HG03354 (cell line): Measurements from ENCODE around the gene NTN4.
"Not testable (repeated sequence)": the region's sequence is repeated elsewhere in the genome, so short reads cannot be mapped to it uniquely, and the experiment has no call there.

Source experiments
- ATAC-seq: cut with Tn5 transposase; IDR thresholded peaks from one replicate; pipeline ENCODE4 v1.9.1; 2021; ENCODE audit warnings: mild to moderate bottlenecking; ENCODE audit not compliant: unreplicated experiment, poor library complexity, severe bottlenecking

Gene NTN4

GRCh38 chr12:95674631-95675030 lies 115.9 kb downstream of the NTN4 start:
- no peak for ATAC-seq

- ATAC-seq: no peak
Measured at GRCh38 chr12:95674163-95674562, 116.4 kb downstream of the NTN4 start.

GRCh38 chr12:95673576-95673975 lies 117.0 kb downstream of the NTN4 start:
- no peak for ATAC-seq

DNA sequence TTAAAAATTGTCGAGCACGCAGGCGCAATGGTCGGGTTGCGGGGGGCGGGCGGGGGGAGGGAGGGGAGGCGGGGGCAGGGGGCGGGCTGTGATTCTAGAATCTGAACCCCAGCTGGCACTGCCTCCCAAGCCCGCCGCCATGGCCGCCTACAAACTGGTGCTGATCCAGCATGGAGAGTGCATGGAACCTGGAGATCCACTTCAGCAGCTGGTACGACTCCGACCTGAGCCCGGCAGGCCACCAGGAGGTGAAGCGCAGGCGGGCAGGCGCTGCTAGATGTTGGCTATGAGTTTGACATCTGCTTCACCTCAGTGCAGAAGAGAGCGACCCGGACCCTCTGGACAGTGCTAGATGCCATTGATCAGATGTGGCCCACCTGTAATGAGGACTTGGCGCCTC lies 118.4 kb downstream of the NTN4 start:
- ATAC-seq: no peak

DNA sequence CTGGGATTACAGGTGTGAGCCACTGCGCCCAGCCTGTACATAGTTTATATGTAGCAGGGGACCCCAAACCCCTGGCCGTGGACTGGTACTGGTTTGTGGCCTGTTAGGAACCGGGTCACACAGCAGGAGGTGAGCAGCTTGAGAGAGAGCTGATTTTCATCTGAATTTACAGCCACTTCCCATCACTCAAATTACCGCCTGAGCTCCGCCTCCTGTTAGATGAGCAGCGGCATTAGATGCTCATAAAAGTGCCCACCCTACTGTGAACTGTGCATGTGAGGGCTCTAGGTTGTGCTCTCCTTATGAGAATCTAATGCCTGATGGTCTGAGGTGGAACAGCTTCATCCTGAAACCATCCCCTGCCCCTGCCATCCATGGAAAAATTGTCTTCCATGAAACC lies 119.3 kb downstream of the NTN4 start:
- no peak for ATAC-seq

DNA sequence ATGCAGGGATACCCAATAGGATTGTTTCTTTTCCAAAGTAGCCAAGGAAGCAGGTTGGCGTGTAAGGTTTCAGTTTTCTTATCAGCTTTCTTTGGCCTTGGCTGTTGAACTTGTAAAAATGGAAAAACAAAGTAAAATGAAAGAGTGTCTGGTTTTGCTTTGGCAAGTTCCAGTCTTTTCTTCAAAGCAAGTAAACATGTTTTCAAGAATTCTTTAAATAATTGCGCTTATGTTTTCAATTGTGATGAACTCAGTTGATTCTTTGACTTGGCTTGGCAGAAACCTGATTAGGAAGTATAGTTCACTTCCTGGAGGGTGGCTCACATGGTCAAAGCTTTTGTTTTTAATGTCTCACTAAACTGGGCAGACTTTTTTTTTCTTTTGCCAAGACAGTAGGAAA lies 127.0 kb downstream of the NTN4 start:
- ATAC-seq: no peak

- no peak for ATAC-seq
Measured at GRCh38 chr12:95661360-95661759, 129.2 kb downstream of the NTN4 start.

DNA sequence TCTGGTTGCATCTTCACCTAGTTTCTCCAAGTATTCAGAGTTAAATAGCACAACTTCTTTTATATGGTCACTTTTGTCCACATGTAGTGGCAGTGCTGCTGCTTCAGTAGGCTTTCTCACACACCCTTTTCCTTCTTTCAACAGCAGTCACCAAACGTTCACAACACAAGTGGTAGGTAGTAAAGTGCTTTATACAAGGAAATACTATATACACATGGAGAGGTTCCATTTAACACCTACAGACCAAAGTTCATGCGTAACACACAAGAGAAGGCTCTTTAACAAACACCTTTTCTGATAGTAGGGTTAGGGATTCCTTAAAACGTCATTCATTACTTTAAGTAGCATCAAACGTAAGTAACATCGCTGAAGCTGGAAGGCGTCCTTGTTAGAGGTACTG lies 132.2 kb downstream of the NTN4 start:
- ATAC-seq: no peak

- ATAC-seq: not testable (repeated sequence)
Measured at GRCh38 chr12:95654665-95655064, 135.9 kb downstream of the NTN4 start.

DNA sequence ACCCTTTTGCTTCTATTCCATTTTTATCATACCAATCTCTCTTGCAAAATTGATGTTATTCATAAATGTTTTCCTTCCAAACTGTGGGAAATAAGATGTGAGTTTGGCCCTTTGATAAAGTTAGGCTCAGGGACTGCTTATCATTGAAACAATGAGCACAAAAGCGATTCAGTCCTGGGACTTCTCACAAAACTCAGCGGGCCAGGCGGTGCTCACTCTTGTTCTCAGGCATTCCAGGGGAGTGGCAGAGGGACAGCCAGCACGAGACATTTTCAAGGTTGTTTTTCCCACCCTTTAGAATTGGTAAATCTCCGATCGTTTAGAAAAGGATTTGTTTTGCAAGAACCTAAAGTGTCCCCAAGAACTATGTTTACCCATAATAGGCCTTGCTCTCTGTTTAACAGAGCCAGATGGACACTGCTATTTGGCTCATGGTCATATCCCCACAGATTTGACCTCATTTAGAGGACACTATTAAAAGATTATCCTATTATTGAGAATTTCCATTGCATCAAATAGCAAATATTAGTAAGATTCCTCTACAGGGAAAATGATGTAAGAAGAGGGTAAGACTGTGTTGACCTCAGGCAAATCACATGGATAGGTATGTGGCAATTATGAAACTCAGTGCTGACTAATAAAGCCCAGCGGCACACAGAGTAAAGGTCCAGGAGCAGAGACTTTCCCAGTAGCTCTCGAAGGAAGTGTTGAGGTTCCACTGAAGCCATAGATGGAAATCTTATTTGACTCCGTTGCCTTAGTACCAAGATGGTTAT lies 136.6 kb downstream of the NTN4 start:
- no peak for ATAC-seq

GRCh38 chr12:95651681-95652080 lies 138.9 kb downstream of the NTN4 start:
- no peak for ATAC-seq

- no peak for ATAC-seq
Measured at GRCh38 chr12:95648990-95649791, 141.4 kb downstream of the NTN4 start.

DNA sequence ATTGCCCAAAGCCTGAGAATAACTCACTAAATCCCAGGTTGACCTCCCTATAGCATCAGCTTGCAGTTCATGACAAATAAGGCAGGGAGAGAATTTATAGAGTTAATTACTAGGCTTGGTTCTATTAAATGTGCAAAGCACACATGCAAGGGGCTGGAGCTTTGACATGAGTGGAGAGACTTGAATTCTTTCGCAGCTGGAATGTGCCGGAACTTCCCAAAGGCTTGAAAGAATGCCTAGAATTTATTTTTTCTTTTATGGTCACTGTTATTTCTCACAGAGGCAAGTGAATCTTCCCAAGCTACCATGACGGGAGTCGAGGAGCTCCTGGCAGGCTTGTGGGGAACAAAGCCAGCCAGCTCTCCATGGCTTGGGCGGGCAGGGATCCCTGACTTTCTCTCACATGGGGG lies 143.8 kb downstream of the NTN4 start:
- ATAC-seq: no peak

DNA sequence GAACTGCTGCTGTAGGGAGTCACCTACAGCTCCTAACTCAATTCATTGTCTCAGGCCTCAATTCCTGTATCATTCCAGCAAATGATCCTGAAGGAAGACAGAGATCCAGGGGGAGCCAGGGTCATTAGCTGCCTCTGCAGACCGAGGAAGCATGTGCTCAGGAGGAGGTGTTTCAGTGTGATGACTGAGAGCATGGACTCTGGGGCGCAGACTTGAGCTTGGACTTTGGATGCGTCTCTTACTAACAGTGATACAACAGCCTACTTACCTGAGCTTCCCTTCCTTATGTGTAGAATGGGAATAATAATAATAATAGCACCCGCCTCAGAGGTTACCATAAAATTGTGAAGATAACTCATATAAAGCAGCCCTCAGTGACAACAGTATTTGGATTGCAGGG lies 147.3 kb downstream of the NTN4 start:
- ATAC-seq: no peak

DNA sequence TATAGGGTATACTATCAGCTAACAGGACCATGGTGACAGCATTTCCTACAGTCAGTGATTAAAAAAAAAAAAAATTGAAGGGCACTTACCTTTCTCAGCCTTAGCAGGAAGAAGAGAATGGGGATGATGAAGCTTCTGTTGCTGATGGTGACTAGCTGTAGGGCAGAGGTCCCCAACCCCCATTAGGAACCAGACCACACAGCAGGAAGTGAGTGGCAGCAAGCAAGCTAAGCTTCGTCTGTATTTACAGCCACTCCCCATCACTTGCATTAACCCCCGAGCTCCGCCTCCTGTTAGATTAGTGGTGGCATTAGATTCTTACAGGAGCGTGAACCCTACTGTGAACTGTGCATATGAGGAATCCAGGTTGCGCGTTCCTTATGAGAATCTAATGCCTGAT lies 148.0 kb downstream of the NTN4 start:
- ATAC-seq: no peak

GRCh38 chr12:95641299-95641952 lies 149.1 kb downstream of the NTN4 start:
- no peak for ATAC-seq

GRCh38 chr12:95640516-95640915 lies 150.0 kb downstream of the NTN4 start:
- no peak for ATAC-seq

DNA sequence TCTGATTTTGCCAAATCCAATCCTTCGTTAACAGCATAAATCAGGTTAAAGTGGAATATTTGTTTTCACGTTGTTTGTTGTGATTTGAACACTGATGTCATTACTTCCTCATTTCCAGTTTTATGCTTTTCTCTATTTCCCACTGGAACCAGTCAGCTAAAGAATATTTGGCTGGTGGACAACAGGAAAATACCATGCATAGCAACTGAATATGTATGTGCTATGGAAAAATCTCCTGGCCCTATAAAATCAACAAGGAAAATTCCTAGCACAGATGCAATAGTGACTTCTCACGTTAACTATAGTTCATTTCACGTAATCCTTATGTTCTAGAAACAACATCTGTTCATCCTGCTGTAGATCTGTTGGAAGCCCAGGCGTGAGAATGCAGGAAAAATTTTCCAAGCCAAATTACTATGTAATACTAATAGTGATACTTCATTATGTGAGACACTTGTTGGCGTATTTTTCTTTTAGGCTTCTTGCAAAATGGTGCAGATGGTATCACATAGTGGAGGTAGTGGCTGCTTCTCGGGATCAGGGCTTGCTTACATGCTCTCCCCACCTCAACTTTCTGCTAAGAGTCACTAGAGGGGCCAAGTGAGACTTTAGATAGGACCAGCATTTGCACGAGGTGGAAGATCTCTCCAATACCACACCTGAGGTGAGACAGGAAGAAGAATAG lies 153.0 kb downstream of the NTN4 start:
- no peak for ATAC-seq

DNA sequence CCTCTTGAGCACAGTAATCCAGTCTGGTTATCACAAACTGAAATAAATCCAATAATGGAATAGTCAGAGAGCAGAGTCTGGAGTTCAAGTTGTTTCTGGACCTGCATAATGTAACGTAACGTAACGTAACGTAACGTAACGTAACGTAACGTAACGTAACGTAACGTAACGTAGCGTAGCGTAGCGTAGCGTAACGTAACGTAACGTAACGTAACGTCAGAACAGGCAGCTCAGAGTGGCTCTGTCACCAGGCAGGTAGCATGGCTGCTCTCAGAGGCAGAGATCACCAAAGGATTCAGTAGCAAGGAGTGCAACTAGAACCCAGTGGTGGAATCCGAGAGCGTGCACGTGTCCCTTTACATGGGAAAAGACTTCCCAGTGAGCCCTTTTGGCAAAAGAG lies 153.6 kb downstream of the NTN4 start:
- ATAC-seq: no peak
